ENCODE data around the gene CENPT. TPM values are rescaled to one million over a fixed set of nuclear protein-coding genes. Genes with fewer than 3 reads are reported as not detected.

Gene CENPT
- total RNA-seq, 6 donors from 2014 or later, result 30.6 to 201 (median 50.6) TPM

DNA sequence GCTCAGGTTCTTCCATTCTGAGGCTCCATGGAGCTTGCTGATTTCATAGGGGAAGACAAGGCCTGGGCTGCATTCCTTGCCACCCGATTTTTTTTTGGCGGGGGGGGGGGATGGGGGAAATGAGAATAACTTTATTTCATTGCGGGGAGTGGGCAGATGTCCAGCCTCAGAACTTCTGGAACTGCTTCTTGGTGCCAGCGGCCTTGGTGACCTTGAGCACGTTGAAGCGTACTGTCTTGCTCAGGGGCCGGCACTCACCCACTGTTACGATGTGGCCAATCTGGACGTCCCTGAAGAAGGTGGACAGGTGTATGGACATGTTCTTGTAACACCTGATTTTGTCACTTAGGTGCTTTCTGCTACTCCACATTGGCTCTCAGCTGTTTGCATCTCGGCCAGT, 8.3 kb upstream of the CENPT start:
- H3K4me3 ChIP-seq, result no peak overlapping the region
- no peaks in the 10 kb centered on the region for H3K27me3 ChIP-seq
- H3K4me1 ChIP-seq, result peaks cover 20 to 47% (median 26%) of the 10 kb centered on the region in 4 donors
- DNase-seq (no peak), ATAC-seq (ENCODE audit: low FRiP score in 2 of 2) (no peak)
- WGBS, 2 donors, result 61 to 77% methylated on average over 8 to 10 of the region's 10 CpGs
- peaks cover 0 to 4% (median 0%) of the 10 kb centered on the region in 4 donors for H3K36me3 ChIP-seq
- H3K27ac ChIP-seq, result no peak overlapping the region
- TF ChIP-seq, protein P1, sequence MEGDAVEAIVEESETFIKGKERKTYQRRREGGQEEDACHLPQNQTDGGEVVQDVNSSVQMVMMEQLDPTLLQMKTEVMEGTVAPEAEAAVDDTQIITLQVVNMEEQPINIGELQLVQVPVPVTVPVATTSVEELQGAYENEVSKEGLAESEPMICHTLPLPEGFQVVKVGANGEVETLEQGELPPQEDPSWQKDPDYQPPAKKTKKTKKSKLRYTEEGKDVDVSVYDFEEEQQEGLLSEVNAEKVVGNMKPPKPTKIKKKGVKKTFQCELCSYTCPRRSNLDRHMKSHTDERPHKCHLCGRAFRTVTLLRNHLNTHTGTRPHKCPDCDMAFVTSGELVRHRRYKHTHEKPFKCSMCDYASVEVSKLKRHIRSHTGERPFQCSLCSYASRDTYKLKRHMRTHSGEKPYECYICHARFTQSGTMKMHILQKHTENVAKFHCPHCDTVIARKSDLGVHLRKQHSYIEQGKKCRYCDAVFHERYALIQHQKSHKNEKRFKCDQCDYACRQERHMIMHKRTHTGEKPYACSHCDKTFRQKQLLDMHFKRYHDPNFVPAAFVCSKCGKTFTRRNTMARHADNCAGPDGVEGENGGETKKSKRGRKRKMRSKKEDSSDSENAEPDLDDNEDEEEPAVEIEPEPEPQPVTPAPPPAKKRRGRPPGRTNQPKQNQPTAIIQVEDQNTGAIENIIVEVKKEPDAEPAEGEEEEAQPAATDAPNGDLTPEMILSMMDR (IDR thresholded peaks at IDR 0.05), result no peak
- no peak for TF ChIP-seq POLR2A (IDR thresholded peaks at IDR 0.05)
- no peak for TF ChIP-seq EP300 (IDR thresholded peaks at IDR 0.05)
- TF ChIP-seq POLR2AphosphoS5 (IDR thresholded peaks at IDR 0.05), result no peak
- no peaks in the 10 kb centered on the region for H3K9me3 ChIP-seq

DNA sequence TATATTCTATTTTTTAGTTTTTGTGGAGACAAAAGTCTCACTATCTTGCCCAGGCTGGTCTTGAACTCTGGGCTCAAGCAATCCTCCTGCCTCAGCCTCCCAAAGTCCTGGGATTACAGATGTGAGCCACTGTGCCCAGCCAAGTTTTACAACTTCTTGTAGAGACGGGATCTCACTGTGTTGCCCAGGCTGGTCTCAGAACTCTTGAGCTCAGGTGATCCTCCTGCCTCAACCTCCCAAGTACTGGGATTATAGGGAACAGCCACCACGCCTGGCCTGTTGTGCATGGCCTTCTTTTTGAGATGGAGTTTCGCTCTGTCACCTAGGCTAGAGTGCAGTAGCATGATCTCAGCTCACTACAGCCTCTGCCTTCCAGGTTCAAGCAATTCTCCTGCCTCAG, 6.2 kb upstream of the CENPT start:
- Histone ChIP-seq H3K9me3 (no peaks in the 10 kb centered on the region), H3K4me3 (no peak overlapping the region), H3K4me1 (peaks cover 20 to 45% (median 21%) of the 10 kb centered on the region in 4 donors), H3K27me3 (no peaks in the 10 kb centered on the region), H3K27ac (no peak overlapping the region), H3K36me3 (peaks cover 0 to 4% (median 0%) of the 10 kb centered on the region in 4 donors)
- DNase-seq (no peak), ATAC-seq (ENCODE audit: low FRiP score in 2 of 2) (no peak)
- WGBS, 2 donors, result 90 to 100% methylated on average over 2 to 3 of the region's 3 CpGs
- TF ChIP-seq, protein P1 (IDR thresholded peaks at IDR 0.05), result no peak
- TF ChIP-seq EP300 (IDR thresholded peaks at IDR 0.05), result no peak
- no peak for TF ChIP-seq POLR2AphosphoS5 (IDR thresholded peaks at IDR 0.05)
- TF ChIP-seq POLR2A (IDR thresholded peaks at IDR 0.05), result no peak

DNA sequence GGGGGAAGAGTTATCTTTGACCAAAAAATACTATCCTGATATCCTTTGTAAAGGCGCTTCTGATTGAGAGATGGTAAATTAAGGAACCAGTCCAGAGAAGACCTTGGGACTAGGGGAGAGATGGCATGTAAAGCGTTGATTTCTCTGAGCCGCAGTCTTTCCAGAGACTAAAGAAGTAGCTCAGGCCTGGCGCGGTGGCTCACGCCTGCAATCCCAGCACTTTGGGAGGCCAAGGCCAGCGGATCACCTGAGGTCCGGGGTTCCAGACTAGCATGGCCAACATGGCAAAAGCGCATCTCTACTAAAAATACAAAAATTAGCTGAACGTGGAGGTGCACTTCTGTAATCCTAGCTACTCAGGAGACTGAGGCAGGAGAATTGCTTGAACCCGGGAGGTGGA, 625 bp upstream of the CENPT start:
- DNase-seq, result no peak
- Histone ChIP-seq H3K27ac (peak overlapping the region; percentile 87 to 98 (median 94)), H3K9me3 (no peaks in the 10 kb centered on the region), H3K4me1 (peaks cover 44 to 59% (median 46%) of the 10 kb centered on the region in 4 donors), H3K27me3 (no peaks in the 10 kb centered on the region), H3K4me3 (peak overlapping the region; percentile 73 to 98 (median 97)), H3K36me3 (no peaks in the 10 kb centered on the region)
- ATAC-seq (ENCODE audit: low FRiP score in 2 of 2), result no peak
- no peak for TF ChIP-seq POLR2AphosphoS5 (IDR thresholded peaks at IDR 0.05)
- no peak for TF ChIP-seq EP300 (IDR thresholded peaks at IDR 0.05)
- TF ChIP-seq, protein P1 (IDR thresholded peaks at IDR 0.05), result no peak
- no peak for TF ChIP-seq POLR2A (IDR thresholded peaks at IDR 0.05)
- WGBS, 2 donors, result 90 to 94% methylated on average over 11 of the region's 11 CpGs

DNA sequence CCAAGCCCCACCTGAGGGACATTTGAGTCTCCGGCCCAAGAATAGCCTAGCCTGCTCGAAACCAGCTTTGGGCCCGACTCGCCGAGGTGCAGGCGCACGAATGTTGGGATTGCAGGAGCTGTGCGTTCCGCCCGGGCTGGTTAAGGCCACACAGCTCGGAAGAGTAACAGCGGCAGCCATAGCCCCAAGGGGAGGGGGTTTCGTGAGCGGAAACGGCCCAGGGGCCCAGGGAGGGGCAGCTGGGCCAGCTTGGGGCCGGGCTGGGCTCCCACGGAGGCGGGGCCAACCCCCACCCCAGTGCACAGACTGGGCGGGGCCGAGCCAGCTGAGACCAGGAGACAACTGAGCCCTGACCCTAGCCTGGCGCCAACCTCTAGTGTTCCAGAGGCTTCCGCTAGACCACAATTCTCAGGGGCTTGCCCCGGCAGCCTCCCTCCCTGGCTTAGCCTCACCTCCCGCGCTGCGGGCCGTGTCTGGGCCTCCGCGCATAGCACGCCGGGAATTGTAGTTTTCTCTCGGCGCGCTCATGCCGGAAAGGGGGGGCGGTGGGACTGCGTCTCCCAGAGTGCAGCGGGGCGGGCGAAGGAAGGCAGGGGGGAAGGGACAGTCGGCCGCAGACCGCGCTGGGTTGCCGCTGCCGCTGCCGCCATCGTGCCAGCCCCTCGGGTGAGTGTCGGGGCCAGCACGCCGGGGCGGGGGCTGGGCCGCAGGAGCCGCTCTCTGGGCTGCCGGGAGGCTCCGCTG, 1.0 kb downstream of the CENPT start, which contains the start of gene NUTF2:
Gene NUTF2, plus strand, starts transcription at position 614 of the 744 bp plus-strand sequence. CDS start 18,198 bp downstream, outside the sequence.
- Histone ChIP-seq H3K9me3 (no peaks in the 10 kb centered on the region), H3K27ac (peak within 1 kb of the TSS; percentile 87 to 98 (median 94)), H3K27me3 (no peaks in the 10 kb centered on the region), H3K36me3 (no peaks in the 10 kb centered on the region), H3K4me1 (peaks cover 44 to 57% (median 49%) of the 10 kb centered on the region in 4 donors), H3K4me3 (peak within 1 kb of the TSS; percentile 73 to 98 (median 97))
- DNase-seq, result peak; percentile 94 to 96
- TF ChIP-seq POLR2A (IDR thresholded peaks at IDR 0.05) (peak in 2 of 4 donors; percentile 5 to 73), POLR2AphosphoS5 (IDR thresholded peaks at IDR 0.05) (peak; percentile 70 to 85), EP300 (IDR thresholded peaks at IDR 0.05) (peak in 1 of 4 donors; percentile 68)
- TF ChIP-seq, protein P1 (IDR thresholded peaks at IDR 0.05), result peak in 3 of 6 experiments; percentile 1 to 12 (median 4)
- peak; percentile 93 to 94 for ATAC-seq (ENCODE audit: low FRiP score in 2 of 2)
- 0% methylated on average over 1 to 38 of the region's 57 CpGs for WGBS, 2 donors

All from upper lobe of left lung (tissue), 6 donors.